IMR-90 (cell line): ENCODE measurements around the gene FGR. TPM values are rescaled to one million over a fixed set of nuclear protein-coding genes. Genes with fewer than 3 reads are reported as not detected.

Experiments used
- ATAC-seq: fragments of 200-7000 bp; cut with Tn5 transposase; 2 replicates; pipeline ENCODE4 v1.9.1; 2020; ENCODE audit warnings: low read depth, mild to moderate bottlenecking, moderate library complexity
- BruUV-seq: library from RNA; stranded (reverse); fragments of 400-500 nt; replicated peaks from 2 replicates; lab custom pipeline; 2021; lab: Mats Ljungman, UMichigan
- CTCF ChIA-PET: fragments of 300-600 bp; formaldehyde crosslinking; extraction: SDS; loops from one replicate; lab custom pipeline; 2021; ENCODE audit warnings: antibody characterized with exemption; lab: Yijun Ruan, JAX
- POLR2A ChIA-PET: fragments of 300-600 bp; sonication (Branson Sonifier 250); formaldehyde crosslinking; loops from one replicate; lab custom pipeline; 2022; ENCODE audit warnings: antibody characterized with exemption; ENCODE audit not compliant: unreplicated experiment; lab: Charles Lee
- DNase-seq: peaks from one replicate; pipeline ENCODE4 v3.0.0; 2013
- H2AFZ ChIP-seq: replicated peaks from 2 replicates; pipeline ENCODE3; 2013; ENCODE audit warnings: low read length, mild to moderate bottlenecking; ENCODE audit not compliant: poor library complexity
- H2AK5ac ChIP-seq: 2 replicates; pipeline ENCODE4 v1.6.1; 2013; ENCODE audit warnings: low read depth, low read length, inconsistent platforms
- H2AK9ac ChIP-seq: replicated peaks from 2 replicates; pipeline ENCODE3; 2013; ENCODE audit warnings: mild to moderate bottlenecking, low read depth, low read length, moderate library complexity; ENCODE audit not compliant: poor library complexity
- H2BK120ac ChIP-seq: 2 replicates; pipeline ENCODE4 v1.6.1; 2013; ENCODE audit warnings: low read depth, low read length, inconsistent platforms
- H2BK15ac ChIP-seq: 3 replicates; pipeline ENCODE4 v1.6.1; 2013; ENCODE audit warnings: low read depth, low read length, inconsistent platforms
- H2BK20ac ChIP-seq: 2 replicates; pipeline ENCODE4 v1.6.1; 2013; ENCODE audit warnings: low read depth, mild to moderate bottlenecking, inconsistent platforms, low read length, moderate library complexity
- H2BK5ac ChIP-seq: 2 replicates; pipeline ENCODE4 v1.6.1; 2013; ENCODE audit warnings: mild to moderate bottlenecking, low read depth, low read length, inconsistent platforms; ENCODE audit not compliant: poor library complexity, severe bottlenecking
- H3K14ac ChIP-seq: replicated peaks from 2 replicates; pipeline ENCODE4 v1.6.1; 2013; ENCODE audit warnings: low read depth, low read length, inconsistent platforms
- H3K18ac ChIP-seq: 2 replicates; pipeline ENCODE4 v1.6.1; 2013; ENCODE audit warnings: low read depth, low read length, control low read depth
- H3K23ac ChIP-seq: 2 replicates; pipeline ENCODE4 v1.6.1; 2013; ENCODE audit warnings: low read depth, low read length, inconsistent platforms
- H3K27ac ChIP-seq: 2 replicates; pipeline ENCODE4 v1.5.1; 2013; ENCODE audit warnings: mild to moderate bottlenecking, control low read depth, low read length; ENCODE audit not compliant: insufficient read depth
- H3K27me3 ChIP-seq: 2 replicates; pipeline ENCODE4 v1.6.1; 2013; ENCODE audit warnings: low read length; ENCODE audit not compliant: control insufficient read depth, insufficient read depth
- H3K36me3 ChIP-seq: 2 replicates; pipeline ENCODE4 v1.6.1; 2013; ENCODE audit warnings: low read length, mixed read lengths; ENCODE audit not compliant: control insufficient read depth, insufficient read depth
- H3K4ac ChIP-seq: 2 replicates; pipeline ENCODE4 v1.6.1; 2013; ENCODE audit warnings: low read depth, low read length, inconsistent platforms
- H3K4me1 ChIP-seq: 2 replicates; pipeline ENCODE4 v1.6.1; 2013; ENCODE audit warnings: low read length, mixed read lengths; ENCODE audit not compliant: control insufficient read depth, insufficient read depth
- H3K4me2 ChIP-seq: 2 replicates; pipeline ENCODE4 v1.6.1; 2013; ENCODE audit warnings: low read depth, mild to moderate bottlenecking, control low read depth, low read length, moderate library complexity
- H3K4me3 ChIP-seq: 2 replicates; pipeline ENCODE4 v1.5.1; 2013; ENCODE audit warnings: low read depth, mild to moderate bottlenecking, control low read depth, low read length, moderate library complexity; ENCODE audit not compliant: insufficient read depth
- H3K56ac ChIP-seq: 2 replicates; pipeline ENCODE4 v1.6.1; 2013; ENCODE audit warnings: low read length, inconsistent platforms; ENCODE audit not compliant: insufficient read depth; ENCODE audit errors: extremely low read depth
- H3K79me1 ChIP-seq, 2 experiments: 2 replicates each; pipeline ENCODE4 v1.6.1; 2013; ENCODE audit warnings: low read length in 2 of 2, inconsistent platforms in 1 of 2, low read depth in 1 of 2
- H3K9ac ChIP-seq: 2 replicates; pipeline ENCODE4 v1.6.1; 2013; ENCODE audit warnings: low read depth, low read length, control low read depth
- H3K9me1 ChIP-seq: 2 replicates; pipeline ENCODE4 v1.6.1; 2013; ENCODE audit warnings: low read length, inconsistent platforms; ENCODE audit not compliant: insufficient read depth
- H3K9me3 ChIP-seq: 2 replicates; pipeline ENCODE4 v1.6.1; 2013; ENCODE audit warnings: low read length; ENCODE audit not compliant: control insufficient read depth, insufficient read depth
- H4K20me1 ChIP-seq: 2 replicates; pipeline ENCODE4 v1.6.1; 2013; ENCODE audit warnings: low read length, inconsistent platforms; ENCODE audit not compliant: insufficient read depth
- H4K5ac ChIP-seq: 2 replicates; pipeline ENCODE4 v1.6.1; 2013; ENCODE audit warnings: mild to moderate bottlenecking, low read depth, low read length, control low read depth
- H4K8ac ChIP-seq, 2 experiments: 2 replicates each; pipeline ENCODE4 v1.6.1; 2013; ENCODE audit warnings: low read depth in 2 of 2, low read length in 2 of 2, control low read depth in 1 of 2, inconsistent platforms in 1 of 2
- H4K91ac ChIP-seq: 2 replicates; pipeline ENCODE4 v1.6.1; 2013; ENCODE audit warnings: low read depth, low read length, inconsistent platforms; ENCODE audit not compliant: insufficient read depth
- CTCF ChIP-seq: conservative IDR thresholded peaks from 2 replicates; pipeline ENCODE4 v1.5.1; 2012; ENCODE audit warnings: mild to moderate bottlenecking, low read depth, low read length, improper control_type of control experiment
- ELK1 ChIP-seq: fragments of 150-350 bp; IDR thresholded peaks from 2 replicates; pipeline ENCODE4 v1.6.1; 2016; ENCODE audit warnings: low read depth, mild to moderate bottlenecking, low read length, moderate library complexity, borderline replicate concordance
- MAFK ChIP-seq: IDR thresholded peaks from 2 replicates; pipeline ENCODE4 v1.6.1; 2012; ENCODE audit warnings: low read depth, low read length, improper control_type of control experiment
- MAZ ChIP-seq: IDR thresholded peaks from 2 replicates; pipeline ENCODE4 v1.6.1; 2012; ENCODE audit warnings: low read depth, mild to moderate bottlenecking, low read length, improper control_type of control experiment, moderate library complexity, borderline replicate concordance
- MXI1 ChIP-seq: IDR thresholded peaks from 2 replicates; pipeline ENCODE4 v1.6.1; 2012; ENCODE audit warnings: low read depth, mild to moderate bottlenecking, low read length, moderate library complexity, borderline replicate concordance
- NFE2L2 ChIP-seq: fragments of 150-350 bp; IDR thresholded peaks from 2 replicates; pipeline ENCODE4 v1.6.1; 2016; ENCODE audit warnings: low read depth, mild to moderate bottlenecking, low read length
- RAD21 ChIP-seq: IDR thresholded peaks from 2 replicates; pipeline ENCODE4 v1.6.1; 2012; ENCODE audit warnings: low read length, improper control_type of control experiment
- RCOR1 ChIP-seq: IDR thresholded peaks from 2 replicates; pipeline ENCODE4 v1.6.1; 2012; ENCODE audit warnings: mild to moderate bottlenecking, low read length, improper control_type of control experiment; ENCODE audit not compliant: insufficient replicate concordance
- RFX5 ChIP-seq: IDR thresholded peaks from 2 replicates; pipeline ENCODE4 v1.8.0; 2012; ENCODE audit warnings: low read depth, mild to moderate bottlenecking, low read length, moderate library complexity
- SMC3 ChIP-seq: fragments of 150-350 bp; IDR thresholded peaks from 2 replicates; pipeline ENCODE4 v1.6.1; 2016; ENCODE audit warnings: low read depth, mild to moderate bottlenecking, antibody characterized with exemption, low read length, moderate library complexity
- USF2 ChIP-seq: fragments of 150-350 bp; IDR thresholded peaks from 2 replicates; pipeline ENCODE4 v1.6.1; 2017; ENCODE audit warnings: mild to moderate bottlenecking, antibody characterized with exemption, low read length, low read depth
- WGBS, 2 experiments: methylation state at CpG; one replicate each; pipeline versions ENCODE4 v1.1.5 to v1.1.7; 2013; ENCODE audit warnings: missing lambda C conversion rate in 2 of 2; ENCODE audit not compliant: insufficient read length in 1 of 2; ENCODE audit errors: extremely low coverage in 2 of 2; 5-methylcytosine and 5-hydroxymethylcytosine counted together
- dilution Hi-C: fragments of 300-500 bp; cut with HindIII; formaldehyde crosslinking; loops from one replicate; pipeline ENCODE4 v1.14.3; 2018; ENCODE audit warnings: low sequenced_read_pairs; ENCODE audit not compliant: unreplicated experiment
- in situ Hi-C: fragments of 300-500 bp; cut with MboI; formaldehyde crosslinking; loops from 3 replicates; pipeline ENCODE4 v1.14.3; 2019; ENCODE audit warnings: low sequenced_read_pairs, inconsistent platforms, mixed read lengths
- intact Hi-C: fragments of 100-400 bp; cut with micrococcal nuclease; formaldehyde crosslinking; loops from 2 replicates; pipeline ENCODE4 v1.10.0; 2022
- polyA plus RNA-seq, 3 experiments: library from polyadenylated mRNA; depleted of rRNA; stranded (reverse); fragments of >200 nt; gene quantifications; 2 replicates each; pipeline ENCODE4 v1.2.3, GENCODE V29; 2012; ENCODE audit warnings: low replicate concordance in 1 of 3
- total RNA-seq: library from RNA; depleted of rRNA; stranded (reverse); fragments of >200 nt; gene quantifications from 2 replicates; pipeline ENCODE4 v1.2.3, GENCODE V29; 2012

Gene FGR
- total and polyA plus RNA-seq, 2 of the 4 experiments (the other 2 are of a cell fraction) = not detected

GRCh38 chr1:27664291-27664690 lies 29.3 kb upstream of the FGR start:
- Histone ChIP-seq H2BK120ac (no peak overlapping the region), H3K27ac (no peak overlapping the region), H2AFZ (no peak overlapping the region), H2AK9ac (no peak overlapping the region), H3K4me2 (no peak overlapping the region), H4K8ac (no peak overlapping the region), H2BK5ac (no peak overlapping the region), H2BK20ac (no peak overlapping the region), H3K56ac (no peak overlapping the region), H3K4me1 (peaks cover 6% of the 10 kb centered on the region), H4K20me1 (peaks cover 3% of the 10 kb centered on the region; the same call in 1 of the 2 replicates), H2BK15ac (no peak overlapping the region), H2AK5ac (no peak overlapping the region), H3K18ac (no peak overlapping the region), H3K23ac (no peak overlapping the region), H3K79me1 (no peaks in the 10 kb centered on the region), H4K5ac (no peak overlapping the region), H3K9me1 (peaks cover 3% of the 10 kb centered on the region), H3K27me3 (no peaks in the 10 kb centered on the region), H4K91ac (no peak overlapping the region), H3K4ac (no peak overlapping the region), H3K14ac (no peak overlapping the region), H3K36me3 (no peaks in the 10 kb centered on the region), H3K9me3 (no peaks in the 10 kb centered on the region), H3K4me3 (no peak overlapping the region), H3K9ac (no peak overlapping the region)
- in situ Hi-C loops (loop anchor here (5.0 to 10.0 kb wide), 2 partner anchors 52 to 249 kb away; no protein-coding TSS in a partner anchor), dilution Hi-C loops (no loop called here), intact Hi-C loops (loop anchor here (5.0 kb wide), 2 partner anchors 107 to 272 kb away; partner anchors contain the start of gene GPR3)
- ATAC-seq = no peak
- ChIA-PET POLR2A (interaction anchor here (0.6 kb wide), 1 partner anchor 235 kb away, joined by 6 read pairs; no protein-coding TSS in a partner anchor), CTCF (no interaction called here)
- no TSS peak for BruUV-seq
- DNase-seq = no peak
- WGBS, 2 experiments = 100% methylated on average over 1 of the region's 8 CpGs; no CpG with 5 or more reads in 1 of the 2 experiments
- TF ChIP-seq USF2 (no peak), NFE2L2 (no peak), CTCF (no peak), RAD21 (no peak), RFX5 (no peak), MAZ (no peak), MXI1 (no peak), MAFK (no peak), ELK1 (no peak), RCOR1 (no peak), SMC3 (no peak)
